ENCODE measurements around the gene IL1RL1.

The IL1RL1 gene

GRCh38 chr2:102337481-102338386, 26.4 kb downstream of the IL1RL1 start:
- DNase-seq, result no peak

- no peak for DNase-seq
Observed at GRCh38 chr2:102340778-102341177, 29.4 kb downstream of the IL1RL1 start.

GRCh38 chr2:102342888-102343287, 31.5 kb downstream of the IL1RL1 start:
- no peak for DNase-seq

- no peak for DNase-seq
Observed at GRCh38 chr2:102344397-102344796, 33.0 kb downstream of the IL1RL1 start.

- DNase-seq, result no peak
Observed at GRCh38 chr2:102345329-102345920, 34.1 kb downstream of the IL1RL1 start.

GRCh38 chr2:102346381-102347130, 35.2 kb downstream of the IL1RL1 start:
- no peak for DNase-seq

GRCh38 chr2:102350137-102350793, 38.9 kb downstream of the IL1RL1 start:
- no peak for DNase-seq

- DNase-seq, result no peak
Observed at GRCh38 chr2:102355526-102356380, 44.4 kb downstream of the IL1RL1 start, which contains the start of gene IL18R1. Gene IL18R1, plus strand, starts transcription at chr2:102355796. Its CDS starts 6,865 bp downstream, at chr2:102362661.

GRCh38 chr2:102356381-102356712, 45.0 kb downstream of the IL1RL1 start:
- no peak for DNase-seq

- DNase-seq, result no peak
Observed at GRCh38 chr2:102356741-102357140, 45.4 kb downstream of the IL1RL1 start.

- DNase-seq, result no peak
Observed at GRCh38 chr2:102357937-102358336, 46.6 kb downstream of the IL1RL1 start.

GRCh38 chr2:102358496-102358895, 47.1 kb downstream of the IL1RL1 start:
- DNase-seq, result no peak

GRCh38 chr2:102359527-102359926, 48.2 kb downstream of the IL1RL1 start:
- DNase-seq, result no peak

- no peak for DNase-seq
Observed at GRCh38 chr2:102361632-102362241, 50.4 kb downstream of the IL1RL1 start.

GRCh38 chr2:102365763-102366162, 54.4 kb downstream of the IL1RL1 start:
- DNase-seq, result no peak

- DNase-seq, result no peak
Observed at GRCh38 chr2:102366406-102367112, 55.2 kb downstream of the IL1RL1 start.

- no peak for DNase-seq
Observed at GRCh38 chr2:102367331-102367971, 56.1 kb downstream of the IL1RL1 start.

GRCh38 chr2:102368461-102369109, 57.2 kb downstream of the IL1RL1 start:
- DNase-seq, result no peak

- no peak for DNase-seq
Observed at GRCh38 chr2:102369866-102370265, 58.5 kb downstream of the IL1RL1 start.

GRCh38 chr2:102376052-102376591, 64.8 kb downstream of the IL1RL1 start:
- no peak for DNase-seq
